AG09319 (cell line): ENCODE results near the gene NOL8.

ENCODE experiments used
- DNase-seq: peaks from one replicate; pipeline ENCODE4 v3.0.0-alpha.2; 2010; ENCODE audit warnings: low read depth; ENCODE audit errors: extremely low read depth
- CTCF ChIP-seq: IDR thresholded peaks from 2 replicates; pipeline ENCODE4 v1.5.1; 2011; ENCODE audit warnings: low read depth, mild to moderate bottlenecking, inconsistent platforms, low read length, moderate library complexity

The NOL8 gene

GRCh38 chr9:92290785-92291429 lies 34.2 kb downstream of the NOL8 start:
- TF ChIP-seq CTCF = no peak
- DNase-seq = no peak

- DNase-seq = no peak
- no peak for TF ChIP-seq CTCF
Measured at GRCh38 chr9:92289708-92290390, 35.3 kb downstream of the NOL8 start.

GRCh38 chr9:92279302-92279701 lies 45.8 kb downstream of the NOL8 start:
- no peak for TF ChIP-seq CTCF
- DNase-seq = no peak

- TF ChIP-seq CTCF = no peak
- DNase-seq = peak; percentile 38
Measured at GRCh38 chr9:92278110-92278509, 47.0 kb downstream of the NOL8 start.

- no peak for DNase-seq
- TF ChIP-seq CTCF = no peak
Measured at GRCh38 chr9:92276331-92277032, 48.7 kb downstream of the NOL8 start.

- TF ChIP-seq CTCF = no peak
- no peak for DNase-seq
Measured at GRCh38 chr9:92275541-92275940, 49.6 kb downstream of the NOL8 start.

GRCh38 chr9:92270511-92270910 lies 54.6 kb downstream of the NOL8 start:
- DNase-seq = no peak
- TF ChIP-seq CTCF = no peak
